Trophoblast cell (in vitro differentiated cells and primary cell): ENCODE results near the gene SLAIN1.

Experiments used
- DNase-seq, 2 donors: peaks; one replicate each; pipeline ENCODE4 v3.0.0-alpha.2; 2016
- H2AFZ ChIP-seq: 2 replicates; pipeline ENCODE4 v1.6.1; 2013; ENCODE audit warnings: low read length, moderate library complexity, mild to moderate bottlenecking; ENCODE audit not compliant: insufficient read depth, poor library complexity
- H2AK5ac ChIP-seq: 2 replicates; pipeline ENCODE4 v1.6.1; 2013; ENCODE audit warnings: mild to moderate bottlenecking, low read length
- H2BK120ac ChIP-seq: 2 replicates; pipeline ENCODE4 v1.6.1; 2013; ENCODE audit warnings: low read length, mild to moderate bottlenecking, moderate library complexity; ENCODE audit not compliant: insufficient read depth, poor library complexity
- H2BK12ac ChIP-seq: 2 replicates; pipeline ENCODE4 v1.6.1; 2013; ENCODE audit warnings: mild to moderate bottlenecking, low read length, moderate library complexity
- H2BK5ac ChIP-seq: 2 replicates; pipeline ENCODE4 v1.6.1; 2013; ENCODE audit warnings: low read length, low read depth, moderate library complexity, mild to moderate bottlenecking; ENCODE audit not compliant: poor library complexity
- H3K14ac ChIP-seq: 2 replicates; pipeline ENCODE4 v1.6.1; 2013; ENCODE audit warnings: mild to moderate bottlenecking, low read length
- H3K18ac ChIP-seq: 2 replicates; pipeline ENCODE4 v1.6.1; 2013; ENCODE audit warnings: mild to moderate bottlenecking, low read length
- H3K23ac ChIP-seq: 2 replicates; pipeline ENCODE4 v1.6.1; 2013; ENCODE audit warnings: low read length
- H3K27ac ChIP-seq: 2 replicates; pipeline ENCODE4 v1.5.1; 2013; ENCODE audit warnings: low read depth, mild to moderate bottlenecking, inconsistent platforms, low read length, moderate library complexity
- H3K27me3 ChIP-seq: 2 replicates; pipeline ENCODE4 v1.6.1; 2013; ENCODE audit warnings: inconsistent platforms, mild to moderate bottlenecking, low read length, moderate library complexity; ENCODE audit not compliant: insufficient read depth
- H3K36me3 ChIP-seq, 2 experiments: 1 replicate in 1 of 2; 2 replicates in 1 of 2; pipeline ENCODE4 v1.6.1; 2013; ENCODE audit warnings: low read length in 2 of 2, mild to moderate bottlenecking in 2 of 2, moderate library complexity in 1 of 2; ENCODE audit not compliant: insufficient read depth in 2 of 2, control insufficient read depth in 1 of 2
- H3K4ac ChIP-seq: 2 replicates; pipeline ENCODE4 v1.6.1; 2013; ENCODE audit warnings: low read depth, mild to moderate bottlenecking, low read length, moderate library complexity
- H3K4me1 ChIP-seq, 2 experiments: 1 replicate in 1 of 2; 2 replicates in 1 of 2; pipeline ENCODE4 v1.6.1; 2013; ENCODE audit warnings: low read length in 2 of 2, mild to moderate bottlenecking in 2 of 2, moderate library complexity in 1 of 2; ENCODE audit not compliant: insufficient read depth in 2 of 2, control insufficient read depth in 1 of 2
- H3K4me2 ChIP-seq: 2 replicates; pipeline ENCODE4 v1.6.1; 2013; ENCODE audit warnings: inconsistent platforms, mild to moderate bottlenecking, low read length, moderate library complexity
- H3K4me3 ChIP-seq: 2 replicates; pipeline ENCODE4 v1.5.1; 2013; ENCODE audit warnings: mild to moderate bottlenecking, low read depth, low read length, inconsistent platforms
- H3K79me1 ChIP-seq: one replicate; pipeline ENCODE4 v1.6.1; 2013; ENCODE audit warnings: low read length
- H3K79me2 ChIP-seq: 2 replicates; pipeline ENCODE4 v1.6.1; 2013; ENCODE audit warnings: low read length, mild to moderate bottlenecking; ENCODE audit not compliant: control insufficient read depth, insufficient read depth, poor library complexity
- H3K9ac ChIP-seq: 2 replicates; pipeline ENCODE4 v1.6.1; 2013; ENCODE audit warnings: mild to moderate bottlenecking, low read length
- H3K9me3 ChIP-seq: 2 replicates; pipeline ENCODE4 v1.6.1; 2013; ENCODE audit warnings: low read depth, mild to moderate bottlenecking, control low read depth, inconsistent platforms, low read length; ENCODE audit not compliant: insufficient read depth
- H4K12ac ChIP-seq: 2 replicates; pipeline ENCODE4 v1.6.1; 2013; ENCODE audit warnings: low read depth, mild to moderate bottlenecking, low read length, moderate library complexity
- H4K8ac ChIP-seq: 2 replicates; pipeline ENCODE4 v1.6.1; 2013; ENCODE audit warnings: low read depth, mild to moderate bottlenecking, low read length, moderate library complexity
- H4K91ac ChIP-seq: one replicate; pipeline ENCODE4 v1.6.1; 2013; ENCODE audit warnings: low read depth, mild to moderate bottlenecking, low read length, moderate library complexity
- WGBS: extraction: QIAGEN DNeasy Blood & Tissue Kit; methylation state at CpG from one replicate; pipeline ENCODE4 v1.1.7; 2013; ENCODE audit warnings: missing lambda C conversion rate; ENCODE audit not compliant: insufficient read length, insufficient coverage; ENCODE audit errors: extremely low coverage; 5-methylcytosine and 5-hydroxymethylcytosine counted together

The SLAIN1 gene

GRCh38 chr13:77806518-77806917 is 109.0 kb downstream of the SLAIN1 start:
- no peak overlapping the region for H3K4ac ChIP-seq
- no peaks in the 10 kb centered on the region for H3K79me2 ChIP-seq
- no peak overlapping the region for H3K14ac ChIP-seq
- no peaks in the 10 kb centered on the region for H3K79me1 ChIP-seq
- no peak overlapping the region for H2AFZ ChIP-seq
- no peak overlapping the region for H3K23ac ChIP-seq
- no peaks in the 10 kb centered on the region for H3K27me3 ChIP-seq
- no peak overlapping the region for H3K27ac ChIP-seq
- no peak overlapping the region for H4K91ac ChIP-seq
- no peak overlapping the region for H3K4me2 ChIP-seq
- no peak overlapping the region for H4K12ac ChIP-seq
- WGBS: no CpG with 5 or more reads among the region's 1 CpG
- no peak overlapping the region for H3K18ac ChIP-seq
- H3K9ac ChIP-seq: no peak overlapping the region
- no peak overlapping the region for H2BK120ac ChIP-seq
- H2BK12ac ChIP-seq: no peak overlapping the region
- no peak overlapping the region for H3K4me3 ChIP-seq
- no peak overlapping the region for H2BK5ac ChIP-seq
- H3K4me1 ChIP-seq: peaks cover 0 to 1% of the 10 kb centered on the region in 2 experiments
- no peak for DNase-seq
- no peak overlapping the region for H2AK5ac ChIP-seq
- H3K36me3 ChIP-seq: no peaks in the 10 kb centered on the region
- H4K8ac ChIP-seq: no peak overlapping the region
- no peaks in the 10 kb centered on the region for H3K9me3 ChIP-seq

DNA sequence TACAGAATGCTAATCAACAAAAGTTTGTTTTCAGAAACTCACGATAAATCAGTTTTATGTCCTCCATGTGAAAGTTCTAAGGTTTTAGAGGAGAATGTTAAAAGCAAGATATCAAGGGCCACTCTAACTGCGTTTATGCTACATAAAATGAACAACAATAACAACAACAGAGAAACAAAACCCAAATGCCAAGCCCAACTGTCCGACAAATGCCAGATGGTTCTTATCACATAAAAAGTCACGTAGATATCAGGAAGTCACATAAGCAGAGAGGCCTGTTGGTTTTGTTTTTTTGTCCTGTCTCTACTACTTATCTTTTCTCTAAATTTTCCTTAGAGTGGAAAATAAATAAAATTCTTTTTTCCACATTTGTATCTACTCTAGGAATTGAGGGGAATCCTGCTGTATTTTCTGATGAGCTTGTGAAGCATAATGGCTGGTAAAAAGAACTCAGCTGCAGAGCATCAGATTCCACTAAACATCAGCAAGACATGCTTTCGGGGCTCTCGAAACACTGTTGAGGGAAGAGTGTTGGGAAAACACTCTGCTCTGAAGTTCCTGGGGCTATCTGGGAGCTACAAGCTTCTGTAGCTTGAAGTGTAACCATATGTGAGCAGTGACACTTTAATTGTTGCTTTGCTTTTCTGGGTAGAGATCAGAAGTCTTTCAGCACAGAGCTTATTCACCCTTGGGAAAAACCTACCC is 110.1 kb downstream of the SLAIN1 start:
- Histone ChIP-seq H3K79me1 (no peaks in the 10 kb centered on the region), H3K36me3 (no peaks in the 10 kb centered on the region), H3K9me3 (no peaks in the 10 kb centered on the region), H3K4ac (no peak overlapping the region), H4K12ac (no peak overlapping the region), H3K4me1 (peaks cover 0 to 1% of the 10 kb centered on the region in 2 experiments), H2AFZ (no peak overlapping the region), H3K79me2 (no peaks in the 10 kb centered on the region), H3K9ac (no peak overlapping the region), H3K27me3 (no peaks in the 10 kb centered on the region), H3K27ac (no peak overlapping the region), H2BK5ac (no peak overlapping the region), H2BK12ac (no peak overlapping the region), H4K8ac (no peak overlapping the region), H3K23ac (no peak overlapping the region), H3K18ac (no peak overlapping the region), H4K91ac (no peak overlapping the region), H3K14ac (no peak overlapping the region), H3K4me2 (no peak overlapping the region), H2AK5ac (no peak overlapping the region), H3K4me3 (no peak overlapping the region), H2BK120ac (no peak overlapping the region)
- DNase-seq: no peak
- no CpG with 5 or more reads among the region's 6 CpGs for WGBS

GRCh38 chr13:77810430-77810829 is 112.9 kb downstream of the SLAIN1 start:
- Histone ChIP-seq H3K9me3 (no peaks in the 10 kb centered on the region), H3K4me2 (no peak overlapping the region), H4K12ac (no peak overlapping the region), H3K18ac (no peak overlapping the region), H3K79me2 (no peaks in the 10 kb centered on the region), H3K4me1 (peaks cover 0 to 1% of the 10 kb centered on the region in 2 experiments), H2AFZ (no peak overlapping the region), H3K27me3 (no peaks in the 10 kb centered on the region), H3K9ac (no peak overlapping the region), H3K79me1 (no peaks in the 10 kb centered on the region), H3K4me3 (no peak overlapping the region), H3K36me3 (no peaks in the 10 kb centered on the region), H3K14ac (no peak overlapping the region), H3K4ac (no peak overlapping the region), H2BK120ac (no peak overlapping the region), H4K8ac (no peak overlapping the region), H3K27ac (no peak overlapping the region), H3K23ac (no peak overlapping the region), H2BK12ac (no peak overlapping the region), H4K91ac (no peak overlapping the region), H2BK5ac (no peak overlapping the region), H2AK5ac (no peak overlapping the region)
- WGBS: no CpG with 5 or more reads among the region's 2 CpGs
- DNase-seq: peak; percentile 52 to 87

DNA sequence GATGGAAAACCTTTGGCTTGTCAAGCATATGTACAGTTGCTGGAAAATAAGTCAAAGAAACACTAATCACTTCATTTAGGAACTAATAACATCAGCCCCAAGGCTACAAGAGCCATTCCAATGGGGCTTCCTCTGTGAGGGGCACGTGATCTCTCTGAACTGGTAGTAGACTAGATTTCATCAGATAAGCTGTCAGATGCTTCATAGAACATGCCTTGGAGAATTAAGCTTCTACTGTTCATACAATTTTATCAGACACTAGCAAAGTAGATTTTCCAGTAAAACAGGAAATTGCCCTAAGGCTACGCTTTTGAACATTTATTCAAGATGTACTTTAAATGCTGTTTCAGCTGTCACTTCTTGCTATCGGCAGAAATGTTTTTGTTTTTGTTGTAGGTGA is 113.4 kb downstream of the SLAIN1 start:
- Histone ChIP-seq H2BK5ac (no peak overlapping the region), H3K4me2 (no peak overlapping the region), H3K79me1 (no peaks in the 10 kb centered on the region), H3K9ac (no peak overlapping the region), H3K27me3 (no peaks in the 10 kb centered on the region), H3K23ac (no peak overlapping the region), H2BK120ac (no peak overlapping the region), H3K18ac (no peak overlapping the region), H4K91ac (no peak overlapping the region), H3K4ac (no peak overlapping the region), H3K36me3 (no peaks in the 10 kb centered on the region), H2AK5ac (no peak overlapping the region), H3K4me1 (peaks cover 0 to 1% of the 10 kb centered on the region in 2 experiments), H4K12ac (no peak overlapping the region), H4K8ac (no peak overlapping the region), H2BK12ac (no peak overlapping the region), H3K9me3 (no peaks in the 10 kb centered on the region), H2AFZ (no peak overlapping the region), H3K4me3 (no peak overlapping the region), H3K14ac (no peak overlapping the region), H3K79me2 (no peaks in the 10 kb centered on the region), H3K27ac (no peak overlapping the region)
- WGBS: no CpG with 5 or more reads among the region's 3 CpGs
- DNase-seq: peak; percentile 35 to 99
